MG63 (cell line): ENCODE measurements around the gene ATP9A. TPM values are rescaled to one million over a fixed set of nuclear protein-coding genes. Genes with fewer than 3 reads are reported as not detected.

Experiments
- DNase-seq: peaks from one replicate; pipeline ENCODE4 v3.0.0-alpha.2; 2020
- H3K27me3 ChIP-seq: fragments of 250-450 bp; sonication (Bioruptor Pico); 2 replicates; pipeline ENCODE4 v1.5.1; 2020; ENCODE audit warnings: mild to moderate bottlenecking, moderate library complexity
- H3K36me3 ChIP-seq: fragments of 250-450 bp; sonication (Bioruptor Pico); 2 replicates; pipeline ENCODE4 v1.5.1; 2020; ENCODE audit warnings: mild to moderate bottlenecking, moderate library complexity
- H3K4me3 ChIP-seq: fragments of 250-450 bp; sonication (Bioruptor Pico); 2 replicates; pipeline ENCODE4 v1.5.1; 2020; ENCODE audit warnings: mild to moderate bottlenecking, moderate library complexity
- H3K9me3 ChIP-seq: fragments of 250-450 bp; sonication (Bioruptor Pico); 2 replicates; pipeline ENCODE4 v1.5.1; 2020; ENCODE audit warnings: mild to moderate bottlenecking, moderate library complexity
- total RNA-seq: library from RNA; depleted of rRNA; stranded (reverse); fragments of >200 nt; shearing (Covaris generic); gene quantifications from 2 replicates; pipeline ENCODE4 v1.2.3, GENCODE V29; 2014; ENCODE audit warnings: low replicate concordance

ATP9A gene
- total RNA-seq, 1 experiment from 2014 or later, result 11.1 TPM

GRCh38 chr20:51622004-51622874, 146.0 kb downstream of the ATP9A start:
- DNase-seq, result no peak
- H3K9me3 ChIP-seq, result no peaks in the 10 kb centered on the region
- no peaks in the 10 kb centered on the region; the same call in none of the 2 replicates for H3K36me3 ChIP-seq
- no peak overlapping the region for H3K4me3 ChIP-seq
- no peaks in the 10 kb centered on the region for H3K27me3 ChIP-seq

DNA sequence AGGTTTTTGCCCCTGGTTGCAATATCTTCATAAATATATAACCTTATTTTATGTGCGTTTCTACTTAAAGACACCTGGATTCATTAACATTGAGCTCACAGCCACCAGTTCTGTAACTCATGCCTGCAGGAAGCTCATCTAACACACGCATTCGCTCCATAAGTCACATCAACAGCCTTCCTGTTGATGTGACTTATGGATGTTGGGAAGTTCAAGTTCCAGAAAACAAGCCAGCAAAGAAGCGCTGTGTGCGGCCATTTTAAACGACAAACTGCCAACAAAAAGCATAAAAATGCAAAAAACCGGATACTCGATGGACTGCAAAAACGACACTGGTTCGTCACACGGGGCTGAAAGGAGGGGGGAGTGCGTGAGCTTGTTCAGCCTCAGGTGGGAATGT, 147.8 kb downstream of the ATP9A start:
- no peaks in the 10 kb centered on the region for H3K9me3 ChIP-seq
- no peaks in the 10 kb centered on the region for H3K27me3 ChIP-seq
- DNase-seq, result no peak
- H3K4me3 ChIP-seq, result no peak overlapping the region
- H3K36me3 ChIP-seq, result no peaks in the 10 kb centered on the region; the same call in none of the 2 replicates

DNA sequence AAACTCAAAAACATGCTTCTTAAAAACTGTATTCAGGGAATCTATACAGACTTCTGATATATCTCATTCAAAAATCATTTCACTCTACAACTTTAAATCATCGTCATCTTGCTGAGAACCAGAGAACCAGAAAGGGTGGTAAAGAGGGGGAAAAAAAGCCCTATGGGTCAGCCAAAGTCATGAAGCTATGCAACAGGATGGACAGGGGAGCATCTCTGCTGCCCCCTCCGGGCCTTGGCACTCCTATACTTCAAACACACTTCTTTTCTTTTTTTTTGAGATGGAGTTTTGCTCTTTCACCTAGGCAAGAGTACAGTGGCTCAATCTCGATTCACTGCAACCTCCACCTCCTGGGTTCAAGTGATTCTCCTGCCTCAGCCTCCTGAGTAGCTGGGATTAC, 152.1 kb downstream of the ATP9A start:
- no peak overlapping the region for H3K4me3 ChIP-seq
- no peaks in the 10 kb centered on the region for H3K9me3 ChIP-seq
- no peaks in the 10 kb centered on the region for H3K27me3 ChIP-seq
- DNase-seq, result no peak
- peaks cover 6% of the 10 kb centered on the region for H3K36me3 ChIP-seq

- Histone ChIP-seq H3K27me3 (no peaks in the 10 kb centered on the region), H3K36me3 (peaks cover 6% of the 10 kb centered on the region), H3K9me3 (no peaks in the 10 kb centered on the region), H3K4me3 (no peak overlapping the region)
- no peak for DNase-seq
Measured at GRCh38 chr20:51614687-51615086, 153.5 kb downstream of the ATP9A start.

DNA sequence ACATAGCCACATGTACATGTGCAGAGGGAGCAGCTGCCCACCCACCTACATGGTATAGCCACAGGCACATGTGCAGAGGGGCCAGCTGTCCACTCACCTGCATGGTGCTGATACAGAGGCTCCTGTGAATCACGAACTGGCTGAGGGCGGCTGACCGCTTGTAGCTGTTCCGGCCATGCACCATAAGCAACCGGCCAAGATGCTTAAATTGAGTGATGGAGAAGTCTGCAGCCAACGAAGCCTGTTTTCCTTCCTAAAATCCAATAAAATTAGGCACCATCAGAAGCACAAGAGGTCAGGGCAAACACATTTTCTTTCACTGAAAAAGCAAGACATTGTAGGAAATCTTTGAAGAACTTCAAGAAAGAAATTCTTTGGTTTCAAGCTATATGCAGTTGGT, 154.6 kb downstream of the ATP9A start:
- Histone ChIP-seq H3K36me3 (peaks cover 6% of the 10 kb centered on the region), H3K27me3 (no peaks in the 10 kb centered on the region), H3K4me3 (no peak overlapping the region), H3K9me3 (no peaks in the 10 kb centered on the region)
- no peak for DNase-seq

GRCh38 chr20:51612896-51613295, 155.3 kb downstream of the ATP9A start:
- Histone ChIP-seq H3K4me3 (no peak overlapping the region), H3K27me3 (no peaks in the 10 kb centered on the region), H3K36me3 (peaks cover 6% of the 10 kb centered on the region), H3K9me3 (no peaks in the 10 kb centered on the region)
- no peak for DNase-seq

GRCh38 chr20:51611625-51611890, 156.6 kb downstream of the ATP9A start:
- no peak overlapping the region for H3K4me3 ChIP-seq
- no peak for DNase-seq
- H3K36me3 ChIP-seq, result peaks cover 6% of the 10 kb centered on the region
- H3K27me3 ChIP-seq, result no peaks in the 10 kb centered on the region
- H3K9me3 ChIP-seq, result no peaks in the 10 kb centered on the region

DNA sequence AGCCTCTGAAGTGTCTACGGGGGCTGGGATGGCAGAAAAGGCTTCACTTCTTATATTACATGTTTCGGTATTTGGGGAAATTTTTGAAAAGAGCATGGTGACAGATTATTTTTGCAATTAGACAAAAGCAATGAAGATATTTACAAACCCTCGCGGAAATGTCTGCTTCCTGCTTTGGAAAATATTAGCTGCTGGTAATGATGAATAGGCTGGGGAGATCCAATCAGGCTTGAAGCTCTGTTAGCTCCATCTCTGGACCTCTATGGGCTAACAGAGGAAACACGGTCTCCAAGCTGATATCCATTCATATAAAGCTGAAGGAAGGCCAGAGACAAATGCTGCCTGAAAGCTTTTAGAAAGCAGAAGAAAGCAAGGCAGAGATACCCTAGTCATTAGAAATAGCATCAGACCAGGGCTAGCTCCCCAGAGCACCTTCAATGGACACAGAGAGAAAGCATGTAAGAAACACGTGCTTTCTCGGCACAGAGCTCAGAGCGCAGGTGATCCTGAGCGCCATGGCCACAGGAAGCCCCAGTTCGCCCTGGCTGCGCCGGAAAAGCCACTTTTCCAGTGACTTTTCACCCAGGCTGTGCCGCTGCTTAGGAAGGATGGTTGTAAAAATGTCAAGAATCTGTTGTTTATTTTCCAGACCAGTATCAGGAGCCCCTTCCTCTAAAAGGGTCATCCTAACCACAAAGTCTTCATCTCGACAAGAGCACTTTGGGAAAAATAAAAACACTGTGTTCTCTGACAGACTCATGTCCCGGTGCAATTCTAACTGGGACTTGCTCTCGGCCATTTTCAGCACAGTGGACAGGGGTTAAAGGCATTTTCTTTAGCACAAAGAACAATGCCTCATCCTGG, 157.2 kb downstream of the ATP9A start:
- no peaks in the 10 kb centered on the region for H3K9me3 ChIP-seq
- no peaks in the 10 kb centered on the region for H3K27me3 ChIP-seq
- peaks cover 6% of the 10 kb centered on the region for H3K36me3 ChIP-seq
- DNase-seq, result no peak
- no peak overlapping the region for H3K4me3 ChIP-seq

DNA sequence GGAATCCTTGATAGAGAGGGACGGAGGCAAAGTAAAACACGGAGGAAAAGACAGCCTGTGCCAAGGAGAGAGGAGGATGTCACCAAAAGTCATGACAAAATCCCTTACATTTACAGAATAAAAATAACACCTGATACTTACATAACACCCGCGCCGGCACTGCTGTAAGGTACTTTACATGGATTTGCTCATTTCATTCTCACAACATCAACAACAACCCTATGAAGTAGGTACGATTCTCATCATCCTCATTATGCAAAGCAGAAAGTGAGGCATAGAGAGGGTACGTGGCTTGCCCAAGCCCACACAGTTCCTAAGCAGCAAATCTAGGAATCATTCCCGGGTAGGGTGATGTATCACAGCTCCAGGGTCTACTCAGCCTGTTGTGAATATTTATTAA, 158.1 kb downstream of the ATP9A start:
- Histone ChIP-seq H3K9me3 (no peaks in the 10 kb centered on the region), H3K4me3 (no peak overlapping the region), H3K36me3 (peaks cover 6% of the 10 kb centered on the region), H3K27me3 (no peaks in the 10 kb centered on the region)
- no peak for DNase-seq

- Histone ChIP-seq H3K36me3 (peaks cover 6% of the 10 kb centered on the region), H3K27me3 (no peaks in the 10 kb centered on the region), H3K4me3 (no peak overlapping the region), H3K9me3 (no peaks in the 10 kb centered on the region)
- no peak for DNase-seq
Measured at GRCh38 chr20:51609251-51609650, 158.9 kb downstream of the ATP9A start.

DNA sequence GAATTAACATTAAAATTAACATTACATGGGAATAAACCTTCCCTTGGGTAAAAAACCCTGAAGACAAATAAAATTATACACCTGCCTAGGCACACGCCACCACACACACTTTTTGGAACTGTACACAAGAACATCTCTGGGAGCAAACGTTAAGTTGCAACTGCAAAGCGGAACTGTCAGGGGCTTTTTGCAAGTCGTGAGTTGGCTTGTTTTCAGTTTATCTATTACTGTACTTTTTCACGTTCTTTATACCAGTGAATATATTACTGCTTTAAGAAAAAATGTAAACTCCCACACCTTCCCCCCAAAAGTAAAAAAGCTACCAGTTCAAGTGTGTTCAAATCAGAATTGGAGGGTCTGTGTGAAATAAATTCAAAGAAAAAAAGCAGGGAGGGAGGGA, 160.1 kb downstream of the ATP9A start:
- H3K27me3 ChIP-seq, result no peaks in the 10 kb centered on the region

GRCh38 chr20:51607170-51607569, 161.0 kb downstream of the ATP9A start:
- no peak overlapping the region for H3K4me3 ChIP-seq
- peaks cover 3% of the 10 kb centered on the region for H3K36me3 ChIP-seq
- no peaks in the 10 kb centered on the region for H3K9me3 ChIP-seq
- DNase-seq, result no peak
- H3K27me3 ChIP-seq, result no peaks in the 10 kb centered on the region

More for the DNA sequence above, 160.1 kb downstream of the ATP9A start:
- peaks cover 5% of the 10 kb centered on the region for H3K36me3 ChIP-seq
- DNase-seq, result no peak
- H3K4me3 ChIP-seq, result no peak overlapping the region
- no peaks in the 10 kb centered on the region for H3K9me3 ChIP-seq

GRCh38 chr20:51604851-51605250, 163.3 kb downstream of the ATP9A start:
- no peaks in the 10 kb centered on the region for H3K9me3 ChIP-seq
- no peak overlapping the region for H3K4me3 ChIP-seq
- H3K36me3 ChIP-seq, result peaks cover 8% of the 10 kb centered on the region
- H3K27me3 ChIP-seq, result no peaks in the 10 kb centered on the region
- no peak for DNase-seq

DNA sequence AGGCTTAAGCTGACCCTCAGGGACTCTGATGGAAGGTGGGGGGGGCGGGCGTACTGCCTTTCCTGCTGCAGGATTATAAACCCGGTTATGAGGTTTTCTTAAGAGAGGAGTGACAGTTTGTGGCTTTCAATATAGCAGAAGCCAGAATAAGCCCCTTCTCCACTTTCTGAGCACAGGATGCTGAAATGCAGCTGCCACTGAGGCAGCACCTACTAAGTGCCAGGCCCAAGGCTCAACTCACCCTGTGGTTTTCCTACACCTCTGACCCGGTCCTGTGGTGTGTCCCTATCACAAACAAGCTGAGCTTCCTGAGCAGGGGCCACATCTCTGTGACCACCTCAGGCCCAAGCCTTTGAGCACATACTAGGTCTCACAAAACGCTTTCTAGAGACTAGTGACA, 166.1 kb downstream of the ATP9A start:
- Histone ChIP-seq H3K36me3 (peaks cover 8% of the 10 kb centered on the region), H3K27me3 (no peaks in the 10 kb centered on the region), H3K4me3 (no peak overlapping the region), H3K9me3 (no peaks in the 10 kb centered on the region)
- no peak for DNase-seq

GRCh38 chr20:51600950-51601349, 167.2 kb downstream of the ATP9A start:
- peaks cover 8% of the 10 kb centered on the region for H3K36me3 ChIP-seq
- no peaks in the 10 kb centered on the region for H3K27me3 ChIP-seq
- H3K4me3 ChIP-seq, result no peak overlapping the region
- DNase-seq, result no peak
- no peaks in the 10 kb centered on the region for H3K9me3 ChIP-seq

DNA sequence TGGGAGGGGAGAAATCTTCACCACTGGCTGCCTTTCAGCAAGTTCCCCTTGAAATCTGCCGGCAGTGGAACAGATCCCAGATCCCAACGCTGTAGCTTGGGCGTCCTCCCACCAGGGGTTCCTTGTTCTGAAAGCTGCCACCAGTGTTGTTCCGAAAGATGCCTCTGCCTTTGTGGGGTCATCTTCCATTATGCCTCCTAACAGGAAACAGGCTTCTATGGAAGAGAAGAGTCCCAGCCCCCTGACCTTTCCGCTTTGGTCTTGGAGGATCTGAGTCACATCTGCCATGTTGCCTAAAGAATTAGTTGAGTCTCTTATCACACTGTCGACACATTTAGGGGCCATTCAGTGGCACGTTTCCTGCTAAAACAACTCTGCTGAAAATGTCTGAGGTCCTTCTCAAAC, 168.2 kb downstream of the ATP9A start:
- Histone ChIP-seq H3K27me3 (no peaks in the 10 kb centered on the region), H3K9me3 (no peaks in the 10 kb centered on the region), H3K4me3 (no peak overlapping the region), H3K36me3 (peaks cover 8% of the 10 kb centered on the region)
- DNase-seq, result no peak

GRCh38 chr20:51598556-51598955, 169.6 kb downstream of the ATP9A start:
- no peaks in the 10 kb centered on the region for H3K27me3 ChIP-seq
- H3K36me3 ChIP-seq, result peaks cover 5% of the 10 kb centered on the region; the same call in 1 of the 2 replicates
- DNase-seq, result no peak
- no peaks in the 10 kb centered on the region for H3K9me3 ChIP-seq
- H3K4me3 ChIP-seq, result no peak overlapping the region
